ENCODE measurements around the gene GNA12.
"Not testable (repeated sequence)": the region's sequence is repeated elsewhere in the genome, so short reads cannot be mapped to it uniquely, and the experiment has no call there.

The GNA12 gene

GRCh38 chr7:2775785-2776184, 68.3 kb downstream of the GNA12 start:
- no peak for DNase-seq

- no peak for DNase-seq
Observed at GRCh38 chr7:2775376-2775775, 68.7 kb downstream of the GNA12 start.

- no peak for DNase-seq
Observed at GRCh38 chr7:2774935-2775334, 69.2 kb downstream of the GNA12 start.

GRCh38 chr7:2774280-2774679, 69.8 kb downstream of the GNA12 start:
- DNase-seq = no peak

- DNase-seq = no peak
Observed at GRCh38 chr7:2773608-2774007, 70.5 kb downstream of the GNA12 start.

GRCh38 chr7:2771274-2771731, 72.8 kb downstream of the GNA12 start:
- peak; percentile 59 for DNase-seq

- no peak for DNase-seq
Observed at GRCh38 chr7:2764621-2765020, 79.5 kb downstream of the GNA12 start.

- DNase-seq = no peak
Observed at GRCh38 chr7:2763597-2763996, 80.5 kb downstream of the GNA12 start.

- DNase-seq = no peak
Observed at GRCh38 chr7:2761801-2762497, 82.2 kb downstream of the GNA12 start.

- DNase-seq = no peak
Observed at GRCh38 chr7:2761131-2761624, 82.9 kb downstream of the GNA12 start.

- DNase-seq = peak; percentile 33
Observed at GRCh38 chr7:2760098-2760889, 83.8 kb downstream of the GNA12 start.

GRCh38 chr7:2759736-2760097, 84.4 kb downstream of the GNA12 start:
- no peak for DNase-seq

- no peak for DNase-seq
Observed at GRCh38 chr7:2758673-2759616, 85.2 kb downstream of the GNA12 start.

- DNase-seq = peak; percentile 99
Observed at GRCh38 chr7:2757904-2758672, 86.0 kb downstream of the GNA12 start.

GRCh38 chr7:2757361-2757903, 86.7 kb downstream of the GNA12 start:
- DNase-seq = peak; percentile 67

- DNase-seq = no peak
Observed at GRCh38 chr7:2755531-2755930, 88.6 kb downstream of the GNA12 start.

- no peak for DNase-seq
Observed at GRCh38 chr7:2754912-2755311, 89.2 kb downstream of the GNA12 start.

GRCh38 chr7:2754086-2754485, 90.0 kb downstream of the GNA12 start:
- no peak for DNase-seq

GRCh38 chr7:2753148-2753547, 91.0 kb downstream of the GNA12 start:
- no peak for DNase-seq

GRCh38 chr7:2751086-2751485, 93.0 kb downstream of the GNA12 start:
- no peak for DNase-seq

GRCh38 chr7:2750004-2750407, 94.1 kb downstream of the GNA12 start:
- no peak for DNase-seq

GRCh38 chr7:2748684-2749083, 95.4 kb downstream of the GNA12 start:
- not testable (repeated sequence) for DNase-seq
